Right atrium auricular region (tissue), 2 donors: Measurements from ENCODE around the gene RHBDF1. TPM values are rescaled to one million over a fixed set of nuclear protein-coding genes. Genes with fewer than 3 reads are reported as not detected.
"Not testable (repeated sequence)": the region's sequence is repeated elsewhere in the genome, so short reads cannot be mapped to it uniquely, and the experiment has no call there.

Experiments
- DNase-seq: peaks from one replicate; pipeline ENCODE4 v3.0.0-alpha.2; 2019; ENCODE audit warnings: low spot score
- H3K27ac ChIP-seq, 2 donors: fragments of 200-600 bp; sonication (generic); 1 replicate in 1 of 2; 2 replicates in 1 of 2; pipeline ENCODE4 v1.5.1; 2016 to 2019
- H3K27me3 ChIP-seq, 2 donors: fragments of 200-600 bp; sonication (generic); one replicate each; pipeline versions ENCODE4 v1.5.1 to v1.6.0; 2017 to 2019
- H3K36me3 ChIP-seq: fragments of 200-600 bp; sonication (generic); one replicate; pipeline ENCODE4 v1.5.1; 2016
- H3K4me1 ChIP-seq, 2 donors: fragments of 200-600 bp; sonication (generic); one replicate each; pipeline versions ENCODE4 v1.5.1 to v1.6.0; 2017 to 2019
- H3K4me3 ChIP-seq, 2 donors: fragments of 200-600 bp; sonication (generic); 1 replicate in 1 of 2; 2 replicates in 1 of 2; pipeline ENCODE4 v1.5.1; 2017 to 2019; ENCODE audit warnings: mild to moderate bottlenecking in 1 of 2, moderate library complexity in 1 of 2
- H3K9me3 ChIP-seq, 2 donors: fragments of 200-600 bp; sonication (generic); one replicate each; pipeline ENCODE4 v1.5.1; 2019
- total RNA-seq, 2 donors: library from RNA; depleted of rRNA; stranded (reverse); fragments of >200 nt; gene quantifications; one replicate each; pipeline ENCODE4 v1.1.0, GENCODE V29; 2016
- TF ChIP-seq, protein P1 (sequence below), 2 donors: fragments of 200-600 bp; sonication (generic); IDR thresholded peaks; one replicate each; pipeline ENCODE4 v1.5.1; 2019; ENCODE audit warnings: antibody characterized with exemption in 2 of 2

The RHBDF1 gene
- total RNA-seq, 2 donors from 2014 or later, result 12.0 to 25.4 TPM

DNA sequence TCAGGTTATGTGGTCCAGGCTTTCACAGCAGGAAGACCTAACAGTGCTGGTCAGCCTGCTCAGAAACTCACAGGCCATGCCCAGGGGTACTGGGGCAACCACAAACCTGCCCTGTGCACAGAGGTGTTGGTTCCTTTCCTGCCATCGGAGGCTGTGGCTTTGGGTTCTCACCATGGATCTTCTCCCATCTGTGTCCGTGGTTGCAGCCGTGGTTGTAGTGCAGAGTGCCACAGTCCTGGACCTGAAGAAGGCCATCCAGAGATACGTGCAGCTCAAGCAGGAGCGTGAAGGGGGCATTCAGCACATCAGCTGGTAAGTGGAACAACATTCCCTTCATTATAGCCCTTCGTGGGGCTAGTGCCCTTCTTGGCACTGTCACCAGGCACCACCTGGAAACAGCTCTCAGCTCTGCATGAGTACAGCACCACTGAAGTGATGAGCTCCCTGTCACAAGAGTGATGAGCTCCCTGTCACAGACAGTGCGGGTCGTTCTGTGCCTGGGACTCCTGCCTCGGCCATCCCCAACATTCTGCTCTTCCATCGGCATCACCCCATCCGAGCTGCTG is 16.8 kb downstream of the RHBDF1 start:
- TF ChIP-seq, protein P1, sequence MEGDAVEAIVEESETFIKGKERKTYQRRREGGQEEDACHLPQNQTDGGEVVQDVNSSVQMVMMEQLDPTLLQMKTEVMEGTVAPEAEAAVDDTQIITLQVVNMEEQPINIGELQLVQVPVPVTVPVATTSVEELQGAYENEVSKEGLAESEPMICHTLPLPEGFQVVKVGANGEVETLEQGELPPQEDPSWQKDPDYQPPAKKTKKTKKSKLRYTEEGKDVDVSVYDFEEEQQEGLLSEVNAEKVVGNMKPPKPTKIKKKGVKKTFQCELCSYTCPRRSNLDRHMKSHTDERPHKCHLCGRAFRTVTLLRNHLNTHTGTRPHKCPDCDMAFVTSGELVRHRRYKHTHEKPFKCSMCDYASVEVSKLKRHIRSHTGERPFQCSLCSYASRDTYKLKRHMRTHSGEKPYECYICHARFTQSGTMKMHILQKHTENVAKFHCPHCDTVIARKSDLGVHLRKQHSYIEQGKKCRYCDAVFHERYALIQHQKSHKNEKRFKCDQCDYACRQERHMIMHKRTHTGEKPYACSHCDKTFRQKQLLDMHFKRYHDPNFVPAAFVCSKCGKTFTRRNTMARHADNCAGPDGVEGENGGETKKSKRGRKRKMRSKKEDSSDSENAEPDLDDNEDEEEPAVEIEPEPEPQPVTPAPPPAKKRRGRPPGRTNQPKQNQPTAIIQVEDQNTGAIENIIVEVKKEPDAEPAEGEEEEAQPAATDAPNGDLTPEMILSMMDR (IDR thresholded peaks at IDR 0.05), result no peak
- no peaks in the 10 kb centered on the region for H3K27me3 ChIP-seq
- H3K9me3 ChIP-seq, result no peaks in the 10 kb centered on the region
- H3K4me1 ChIP-seq, result peaks cover 0 to 16% of the 10 kb centered on the region in 2 donors
- peaks cover 53% of the 10 kb centered on the region for H3K36me3 ChIP-seq
- no peak overlapping the region for H3K4me3 ChIP-seq
- no peak for DNase-seq
- no peak overlapping the region for H3K27ac ChIP-seq

DNA sequence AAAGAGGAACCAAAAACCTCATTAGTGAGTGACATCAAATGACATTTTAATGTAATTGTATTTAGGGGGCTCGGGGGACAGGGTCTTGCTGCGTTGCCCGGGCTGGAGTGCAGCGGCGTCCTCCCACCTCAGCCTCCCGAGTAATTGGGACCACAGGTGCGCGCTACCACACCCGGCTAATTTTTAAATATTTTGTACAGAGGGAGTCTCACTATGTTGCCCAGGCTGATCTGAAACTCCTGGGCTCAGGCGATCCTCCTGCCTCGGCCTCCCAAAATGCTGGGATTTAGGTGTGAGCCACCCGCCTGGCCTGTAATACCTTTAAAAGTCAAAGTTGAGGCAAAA is 18.2 kb downstream of the RHBDF1 start:
- TF ChIP-seq, protein P1 (IDR thresholded peaks at IDR 0.05), result no peak
- H3K36me3 ChIP-seq, result peaks cover 38% of the 10 kb centered on the region
- peak overlapping the region; percentile 57 to 74 for H3K4me3 ChIP-seq
- no peaks in the 10 kb centered on the region for H3K9me3 ChIP-seq
- no peak for DNase-seq
- H3K27me3 ChIP-seq, result no peaks in the 10 kb centered on the region
- H3K4me1 ChIP-seq, result peaks cover 0 to 16% of the 10 kb centered on the region in 2 donors
- peak overlapping the region; percentile 68 to 81 for H3K27ac ChIP-seq

DNA sequence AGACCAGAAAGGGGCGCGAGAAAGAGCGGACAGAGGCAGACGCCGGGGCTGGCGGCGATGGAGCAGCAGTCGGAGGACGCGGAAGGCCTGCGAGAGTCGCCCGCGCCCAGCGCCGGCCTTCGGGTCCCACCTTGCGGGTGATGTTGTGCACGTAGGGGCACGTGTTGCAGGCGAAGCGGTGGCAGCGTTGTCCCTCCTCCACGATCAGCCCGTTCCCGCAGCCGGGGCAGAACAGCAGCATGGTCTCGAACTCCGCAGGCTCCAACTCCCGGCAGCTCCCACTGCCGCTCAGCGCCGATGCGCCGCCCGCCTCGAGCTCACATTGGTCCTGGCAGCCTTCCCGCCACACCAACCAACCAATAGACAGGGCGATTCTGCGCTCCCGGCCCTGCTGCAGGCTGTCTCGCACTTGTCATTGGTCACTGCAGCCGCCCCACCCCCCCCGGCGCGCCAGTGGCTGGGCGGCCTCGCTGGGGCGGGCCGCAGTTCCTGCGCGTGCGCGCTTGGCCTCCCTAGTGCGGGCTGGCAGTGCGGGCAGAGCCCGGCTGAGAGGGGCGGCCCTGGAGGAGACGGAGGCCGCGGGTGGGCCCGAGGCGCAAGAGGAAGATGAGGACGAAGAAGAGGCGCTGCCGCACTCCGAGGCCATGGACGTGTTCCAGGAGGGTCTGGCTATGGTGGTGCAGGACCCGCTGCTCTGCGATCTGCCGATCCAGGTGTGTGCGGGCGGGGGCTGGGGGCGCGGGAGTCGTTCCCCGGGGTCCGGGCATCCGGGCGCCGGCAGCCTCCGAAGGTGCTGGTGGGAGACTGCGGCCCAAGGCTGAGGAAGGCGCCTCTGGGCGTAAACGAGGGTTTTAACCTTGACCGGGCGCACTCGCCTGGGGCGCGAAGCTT is 18.8 kb downstream of the RHBDF1 start, which contains the start of the genes POLR3K and SNRNP25:
TSS of gene POLR3K (minus strand) at position 263 of the 891 bp plus-strand sequence. CDS start at position 241, 22 bp downstream.
TSS of gene SNRNP25 (plus strand) at position 483 of the 891 bp plus-strand sequence. CDS start at position 672, 189 bp downstream.
- Histone ChIP-seq H3K36me3 (peaks cover 32% of the 10 kb centered on the region), H3K27me3 (no peaks in the 10 kb centered on the region), H3K9me3 (no peaks in the 10 kb centered on the region), H3K4me1 (peaks cover 0 to 16% of the 10 kb centered on the region in 2 donors), H3K4me3 (peak within 1 kb of the TSS; percentile 57 to 74), H3K27ac (peak within 1 kb of the TSS; percentile 75 to 81)
- DNase-seq, result peak; percentile 99
- TF ChIP-seq, protein P1 (IDR thresholded peaks at IDR 0.05), result no peak

DNA sequence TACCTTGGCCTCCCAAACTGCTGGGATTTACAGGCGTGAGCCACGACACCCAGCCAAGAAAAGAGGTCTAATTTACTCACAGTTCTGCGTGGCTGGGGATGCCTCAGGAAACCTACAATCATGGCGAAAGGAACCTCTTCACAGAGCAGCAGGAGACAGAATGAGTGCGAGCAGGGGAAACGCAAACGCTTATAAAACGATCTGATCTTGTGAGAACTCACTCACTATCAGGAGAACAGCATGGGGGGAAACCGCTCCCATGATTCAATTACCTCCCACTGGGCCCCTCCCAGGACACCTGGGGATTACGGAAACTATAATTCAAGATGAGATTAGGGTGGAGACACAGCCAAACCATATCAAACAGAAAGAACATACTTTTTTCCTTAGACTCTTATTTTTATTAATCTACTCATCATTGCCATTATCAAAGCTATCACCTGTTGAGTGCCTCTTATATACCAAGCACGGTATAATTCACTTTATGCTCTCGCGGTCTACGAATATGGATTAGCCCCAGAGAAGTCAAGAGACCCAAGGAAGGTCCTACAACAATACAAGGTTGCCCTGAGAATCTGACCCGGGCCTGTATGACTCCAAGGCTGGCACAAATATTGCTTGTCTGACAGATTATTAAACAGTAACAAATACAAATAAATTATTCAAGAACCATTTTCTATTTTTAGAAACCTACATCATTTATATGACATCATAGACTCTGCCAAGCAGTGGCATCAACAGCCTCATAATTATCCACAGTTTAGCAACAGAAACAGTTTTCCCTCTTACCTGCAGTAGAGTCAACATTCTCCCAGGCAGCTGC is 21.5 kb downstream of the RHBDF1 start:
- Histone ChIP-seq H3K27ac (no peak overlapping the region), H3K36me3 (peaks cover 6% of the 10 kb centered on the region), H3K4me3 (no peak overlapping the region), H3K4me1 (peaks cover 0 to 16% of the 10 kb centered on the region in 2 donors), H3K27me3 (no peaks in the 10 kb centered on the region), H3K9me3 (no peaks in the 10 kb centered on the region)
- DNase-seq, result no peak
- TF ChIP-seq, protein P1 (IDR thresholded peaks at IDR 0.05), result no peak

DNA sequence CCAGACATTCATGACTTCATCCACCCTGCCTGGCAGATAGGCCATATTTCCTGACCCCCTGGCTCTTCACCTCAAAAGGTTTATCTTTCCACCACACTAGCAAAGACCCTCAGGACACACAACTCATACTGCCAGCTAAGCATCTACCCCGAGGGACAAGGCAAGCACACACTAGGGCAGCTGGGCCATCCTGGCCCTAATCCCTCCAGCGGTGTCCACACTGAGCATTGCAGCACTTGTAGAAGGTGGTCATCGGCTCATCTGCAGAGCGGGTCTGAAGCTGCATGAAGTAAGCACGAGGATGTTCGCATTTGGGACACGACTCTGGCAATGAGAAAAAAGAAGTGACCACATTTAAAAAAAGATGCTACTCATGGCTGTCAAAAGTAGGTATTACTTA is 25.2 kb downstream of the RHBDF1 start:
- no peak for DNase-seq
- TF ChIP-seq, protein P1 (IDR thresholded peaks at IDR 0.05), result no peak
- H3K36me3 ChIP-seq, result no peaks in the 10 kb centered on the region

DNA sequence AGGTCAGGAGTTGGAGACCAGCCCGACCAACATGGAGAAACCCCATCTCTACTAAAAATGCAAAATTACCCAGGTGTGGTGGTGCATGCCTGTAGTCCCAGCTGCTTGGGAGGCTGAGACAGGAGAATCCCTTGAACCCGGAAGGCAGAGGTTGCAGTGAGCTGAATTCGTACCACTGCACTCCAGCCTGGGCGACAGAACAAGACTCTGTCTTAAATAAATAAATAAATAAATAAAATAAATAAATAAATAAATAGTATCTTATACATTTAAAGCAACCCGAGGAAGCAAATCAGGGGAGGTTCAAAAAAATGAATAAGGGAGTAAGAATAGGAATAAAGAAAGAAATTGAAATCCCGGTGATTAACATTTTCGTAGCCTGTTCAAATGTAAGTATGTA is 25.9 kb downstream of the RHBDF1 start:
- not testable (repeated sequence) for H3K9me3 ChIP-seq, H3K27me3 ChIP-seq, H3K4me3 ChIP-seq, H3K4me1 ChIP-seq, H3K36me3 ChIP-seq, H3K27ac ChIP-seq, DNase-seq

More for the DNA sequence above, 25.2 kb downstream of the RHBDF1 start:
- Histone ChIP-seq H3K4me1 (peaks cover 0 to 6% of the 10 kb centered on the region in 2 donors), H3K4me3 (no peak overlapping the region), H3K9me3 (no peaks in the 10 kb centered on the region), H3K27ac (no peak overlapping the region), H3K27me3 (no peaks in the 10 kb centered on the region)
